Measurements from ENCODE around the gene ALPL.

- no peak for TF ChIP-seq POLR2A (IDR thresholded peaks at IDR 0.05)
- TF ChIP-seq POLR2AphosphoS5 (IDR thresholded peaks at IDR 0.05) = no peak
- TF ChIP-seq CTCF (IDR thresholded peaks at IDR 0.05) = no peak
Measured at GRCh38 chr1:21492356-21492625, 16.9 kb upstream of the ALPL start.

All from prostate gland (tissue), 2 donors.